Right lobe of liver (tissue), 6 donors: ENCODE measurements around the gene MCOLN3. TPM values are rescaled to one million over a fixed set of nuclear protein-coding genes. Genes with fewer than 3 reads are reported as not detected.

Experiments used
- ATAC-seq, 4 donors: fragments of 200-7000 bp; cut with Tn5 transposase; one replicate each; pipeline ENCODE4 v1.9.1; 2020; ENCODE audit warnings: mild to moderate bottlenecking in 4 of 4, moderate library complexity in 4 of 4
- DNase-seq, 3 donors: peaks; one replicate each; pipeline ENCODE4 v3.0.0-alpha.2; 2020
- H3K27ac ChIP-seq, 3 donors: fragments of 200-600 bp; one replicate each; pipeline ENCODE4 v1.8.0; 2022
- H3K27me3 ChIP-seq, 2 donors: fragments of 200-600 bp; one replicate each; pipeline ENCODE4 v1.8.0; 2022
- H3K36me3 ChIP-seq, 4 donors: fragments of 200-600 bp; sonication (generic) in 1 of 4; one replicate each; pipeline versions ENCODE4 v1.5.1 to v1.8.0; 2017 to 2022; ENCODE audit warnings: control low read depth in 1 of 4
- H3K4me1 ChIP-seq, 4 donors: fragments of 200-600 bp; sonication (generic) in 1 of 4; one replicate each; pipeline versions ENCODE4 v1.5.1 to v1.8.0; 2017 to 2022; ENCODE audit warnings: control low read depth in 1 of 4
- H3K4me3 ChIP-seq, 3 donors: fragments of 200-600 bp; one replicate each; pipeline ENCODE4 v1.8.0; 2022
- H3K9me3 ChIP-seq, 4 donors: fragments of 200-600 bp; sonication (generic) in 1 of 4; one replicate each; pipeline versions ENCODE4 v1.5.1 to v1.8.0; 2017 to 2022; ENCODE audit warnings: control low read depth in 1 of 4
- CTCF ChIP-seq, 4 donors: fragments of 200-600 bp in 3 of 4; fragments of 450-650 bp in 1 of 4; IDR thresholded peaks; one replicate each; pipeline versions ENCODE4 v1.5.1 to v1.8.0; 2016 to 2022; ENCODE audit warnings: antibody characterized with exemption in 4 of 4, mild to moderate bottlenecking in 2 of 4
- POLR2A ChIP-seq: fragments of 450-650 bp; IDR thresholded peaks from one replicate; pipeline ENCODE4 v1.6.1; 2017; ENCODE audit warnings: antibody characterized with exemption, mild to moderate bottlenecking
- WGBS: methylation state at CpG from one replicate; pipeline ENCODE4 v1.1.6; 2018; ENCODE audit warnings: low coverage, low lambda C conversion rate; ENCODE audit not compliant: insufficient coverage; ENCODE audit errors: missing lambda C conversion rate; 5-methylcytosine and 5-hydroxymethylcytosine counted together
- intact Hi-C, 2 donors: fragments of 100-400 bp; cut with DNase I; formaldehyde crosslinking; loops; one replicate each; pipeline versions ENCODE4 v1.11.2 to v1.14.1; 2022
- total RNA-seq, 6 experiments: library from RNA; depleted of rRNA in 2 of 6; stranded (reverse); fragments of >200 nt in 2 of 6; fragmentation: NEBNext Ultra II Directional in 3 of 6; extraction: Animal tissue kit (Norgen Biotek cat#: 25700) in 3 of 6; gene quantifications; one replicate each; pipeline versions ENCODE4 v1.1.0 to v1.2.4, GENCODE V29; 2016 to 2023
- donor health status: DM: no; HTN: yes; CAD: no.
- donor health status: DM: no; HTN: no; CAD: no.
- donor health status: DM: no; HTN: no; CAD: no.
- donor health status: DM: no; HTN: yes; CAD: no.
- donor health status: DM: no; HTN: yes; CAD: no.

MCOLN3 gene
- total RNA-seq, 6 experiments from 2014 or later, result 0.09 to 0.26 (median 0.15) TPM

GRCh38 chr1:85061711-85062424 lies 13.6 kb upstream of the MCOLN3 start:
- Histone ChIP-seq H3K4me3 (peak overlapping the region; percentile 22 to 47 (median 29)), H3K36me3 (no peaks in the 10 kb centered on the region), H3K9me3 (no peaks in the 10 kb centered on the region), H3K4me1 (no peaks in the 10 kb centered on the region), H3K27ac (no peak overlapping the region), H3K27me3 (peaks cover 0 to 3% of the 10 kb centered on the region in 2 donors)
- whole genome bisulfite sequencing, result 9% methylated on average over 17 of the region's 25 CpGs
- ATAC-seq (peak; percentile 95 to 99 (median 97)), DNase-seq (peak; percentile 44 to 83 (median 56))
- intact Hi-C loops, result no loop called here
- no peak for TF ChIP-seq CTCF (IDR thresholded peaks at IDR 0.05)
- TF ChIP-seq POLR2A, result no peak

- no peaks in the 10 kb centered on the region for H3K36me3 ChIP-seq
- intact Hi-C loops, result no loop called here
- no peak for TF ChIP-seq CTCF (IDR thresholded peaks at IDR 0.05)
- TF ChIP-seq POLR2A, result no peak
- DNase-seq, result no peak
- ATAC-seq, result no peak
- peaks cover 0 to 3% of the 10 kb centered on the region in 2 donors for H3K27me3 ChIP-seq
- H3K9me3 ChIP-seq, result no peaks in the 10 kb centered on the region
- no peak overlapping the region for H3K27ac ChIP-seq
- WGBS, result 62% methylated on average over 2 of the region's 2 CpGs
- no peak overlapping the region for H3K4me3 ChIP-seq
- no peaks in the 10 kb centered on the region for H3K4me1 ChIP-seq
These were observed 11.7 kb upstream of the MCOLN3 start for GRCh38 chr1:85060038-85060437.

GRCh38 chr1:85059563-85059962 lies 11.3 kb upstream of the MCOLN3 start:
- Histone ChIP-seq H3K4me3 (no peak overlapping the region), H3K36me3 (no peaks in the 10 kb centered on the region), H3K27me3 (peaks cover 0 to 3% of the 10 kb centered on the region in 2 donors), H3K9me3 (no peaks in the 10 kb centered on the region), H3K4me1 (no peaks in the 10 kb centered on the region), H3K27ac (no peak overlapping the region)
- WGBS, result 90% methylated on average over 1 of the region's 2 CpGs
- DNase-seq (no peak), ATAC-seq (no peak)
- intact Hi-C loops, result no loop called here
- TF ChIP-seq POLR2A (no peak), CTCF (IDR thresholded peaks at IDR 0.05) (no peak)

GRCh38 chr1:85058786-85059185 lies 10.5 kb upstream of the MCOLN3 start:
- DNase-seq, result no peak
- TF ChIP-seq CTCF (IDR thresholded peaks at IDR 0.05), result no peak
- TF ChIP-seq POLR2A, result no peak
- H3K4me1 ChIP-seq, result no peaks in the 10 kb centered on the region
- no peak overlapping the region for H3K4me3 ChIP-seq
- no peaks in the 10 kb centered on the region for H3K36me3 ChIP-seq
- ATAC-seq, result no peak
- WGBS, result 36% methylated on average over 1 of the region's 1 CpG
- H3K9me3 ChIP-seq, result no peaks in the 10 kb centered on the region
- no peak overlapping the region for H3K27ac ChIP-seq
- H3K27me3 ChIP-seq, result peaks cover 0 to 3% of the 10 kb centered on the region in 2 donors
- intact Hi-C loops, result no loop called here
